K562 (cell line): ENCODE measurements around the gene SLC30A7. TPM values are rescaled to one million over a fixed set of nuclear protein-coding genes. Genes with fewer than 3 reads are reported as not detected.
A peak's percentile ranks its signal among the peaks of the same experiment; 100 is the strongest.

Experiments
- BCLAF1 ChIP-seq, 2 experiments: fragments of 450-650 bp in 1 of 2; IDR thresholded peaks; 2 replicates each; pipeline ENCODE4 v1.6.1; 2011 to 2017; ENCODE audit warnings: low read depth in 2 of 2, antibody characterized with exemption in 1 of 2, borderline replicate concordance in 1 of 2, low read length in 1 of 2, mild to moderate bottlenecking in 1 of 2, mixed read lengths in 1 of 2; ENCODE audit not compliant: control insufficient read depth in 1 of 2
- DPF2 ChIP-seq: fragments of 450-650 bp; IDR thresholded peaks from 2 replicates; pipeline ENCODE4 v1.6.1; 2016
- FOXA1 ChIP-seq: fragments of 450-650 bp; IDR thresholded peaks from 2 replicates; pipeline ENCODE4 v1.6.1; 2016; ENCODE audit warnings: mild to moderate bottlenecking, borderline replicate concordance
- GATAD2A ChIP-seq: fragments of 450-650 bp; IDR thresholded peaks from 2 replicates; pipeline ENCODE4 v1.6.1; 2017
- ILK ChIP-seq: fragments of 450-650 bp; IDR thresholded peaks from 2 replicates; pipeline ENCODE4 v1.6.1; 2016; ENCODE audit warnings: missing genetic modification characterization, low read depth, mild to moderate bottlenecking, missing compliant biosample characterization, moderate library complexity, borderline replicate concordance
- JUND ChIP-seq, 2 experiments: IDR thresholded peaks; 2 replicates in 1 of 2; 3 replicates in 1 of 2; pipeline ENCODE4 v1.6.1; 2011; ENCODE audit warnings: borderline replicate concordance in 2 of 2, low read depth in 2 of 2, low read length in 2 of 2, improper control_type of control experiment in 1 of 2, missing biosample characterization in 1 of 2, missing genetic modification characterization in 1 of 2, missing genetic modification reagents in 1 of 2
- LEF1 ChIP-seq: fragments of 450-650 bp; IDR thresholded peaks from 2 replicates; pipeline ENCODE4 v1.6.1; 2016; ENCODE audit warnings: mild to moderate bottlenecking
- MAFK ChIP-seq: IDR thresholded peaks from 2 replicates; pipeline ENCODE4 v1.6.1; 2011; ENCODE audit warnings: low read length, improper control_type of control experiment
- MLX ChIP-seq, 2 experiments: fragments of 450-650 bp in 1 of 2; sonication (generic) in 1 of 2; formaldehyde crosslinking; conservative IDR thresholded peaks; 2 replicates each; pipeline versions ENCODE4 v1.4.0 to v1.8.1; 2020 to 2022; ENCODE audit warnings: mild to moderate bottlenecking in 1 of 2, missing genetic modification reagents in 1 of 2
- MTF1 ChIP-seq: fragments of 250-450 bp; sonication (Bioruptor Pico); IDR thresholded peaks from 2 replicates; pipeline ENCODE4 v1.9.0; 2021; ENCODE audit warnings: moderate library complexity, mild to moderate bottlenecking, inconsistent platforms, borderline replicate concordance
- NR2C2 ChIP-seq, 2 experiments: fragments of 200-800 bp in 1 of 2; sonication (Bioruptor generic) in 1 of 2; sonication (generic) in 1 of 2; formaldehyde crosslinking in 1 of 2; IDR thresholded peaks; 2 replicates each; pipeline versions ENCODE4 v1.6.1 to v1.8.0; 2016 to 2022; ENCODE audit warnings: mild to moderate bottlenecking in 1 of 2, missing compliant biosample characterization in 1 of 2, missing genetic modification characterization in 1 of 2, missing genetic modification reagents in 1 of 2
- PHB2 ChIP-seq: fragments of 450-650 bp; IDR thresholded peaks from 2 replicates; pipeline ENCODE4 v1.6.1; 2017; ENCODE audit warnings: low read depth
- POLR2AphosphoS2 ChIP-seq: IDR thresholded peaks from 2 replicates; pipeline ENCODE4 v1.6.1; 2012; ENCODE audit warnings: low read length, improper control_type of control experiment
- RBM17 ChIP-seq: fragments of 200-400 bp; formaldehyde crosslinking; IDR thresholded peaks from 2 replicates; pipeline ENCODE4 v1.6.1; 2017; ENCODE audit warnings: low read depth, mild to moderate bottlenecking, low read length, borderline replicate concordance
- RFX1 ChIP-seq: fragments of 450-650 bp; IDR thresholded peaks from 2 replicates; pipeline ENCODE4 v1.6.1; 2016; ENCODE audit warnings: mild to moderate bottlenecking, moderate library complexity
- SMAD4 ChIP-seq: fragments of 250-450 bp; sonication (Bioruptor Pico); conservative IDR thresholded peaks from 2 replicates; pipeline ENCODE4 v1.8.0; 2021; ENCODE audit warnings: inconsistent platforms, mild to moderate bottlenecking, moderate library complexity
- TAL1 ChIP-seq: fragments of 450-650 bp; IDR thresholded peaks from 2 replicates; pipeline ENCODE4 v1.6.1; 2016; ENCODE audit warnings: mild to moderate bottlenecking
- TCF7L2 ChIP-seq: fragments of 150-350 bp; IDR thresholded peaks from 2 replicates; pipeline ENCODE4 v1.6.1; 2016; ENCODE audit warnings: low read depth, mild to moderate bottlenecking, low read length, moderate library complexity
- TEAD2 ChIP-seq: fragments of 450-650 bp; IDR thresholded peaks from 2 replicates; pipeline ENCODE4 v1.6.1; 2016; ENCODE audit warnings: missing genetic modification characterization, control low read depth, missing compliant biosample characterization
- ZC3H8 ChIP-seq: fragments of 450-650 bp; IDR thresholded peaks from 2 replicates; pipeline ENCODE4 v1.6.1; 2017
- ZFP1 ChIP-seq: fragments of 450-650 bp; formaldehyde crosslinking; IDR thresholded peaks from 2 replicates; pipeline ENCODE4 v1.4.0; 2020; ENCODE audit warnings: mild to moderate bottlenecking, mixed read lengths
- ZNF143 ChIP-seq: sonication (generic); formaldehyde crosslinking; IDR thresholded peaks from 2 replicates; pipeline ENCODE4 v1.9.0; 2022; ENCODE audit warnings: mild to moderate bottlenecking, missing genetic modification reagents
- ZNF274 ChIP-seq: IDR thresholded peaks from 2 replicates; pipeline ENCODE4 v1.6.1; 2011; ENCODE audit warnings: low read depth, mild to moderate bottlenecking, low read length, moderate library complexity, borderline replicate concordance
- ZNF431 ChIP-seq: sonication (generic); formaldehyde crosslinking; IDR thresholded peaks from 2 replicates; pipeline ENCODE4 v1.8.0; 2022; ENCODE audit warnings: mild to moderate bottlenecking, missing genetic modification reagents
- ZNF79 ChIP-seq: fragments of 250-450 bp; sonication (Bioruptor Pico); IDR thresholded peaks from 2 replicates; pipeline ENCODE4 v1.4.0; 2020; ENCODE audit warnings: low read depth, mild to moderate bottlenecking, moderate library complexity
- polyA plus RNA-seq, 8 experiments: library from polyadenylated mRNA; depleted of rRNA in 4 of 8; stranded (reverse) in 5 of 8; unstranded in 3 of 8; fragments of >200 nt; fragmentation: Nextera tagmentation in 2 of 8; fragmentation: Illumina TruSeq in 1 of 8; extraction: Ambion mirVana in 2 of 8; extraction: Trizol in 1 of 8; gene quantifications; 2 replicates each; pipeline versions ENCODE4 v1.2.1 to v1.2.3, GENCODE V29; 2011 to 2014; ENCODE audit warnings: inconsistent platforms in 1 of 8, missing spikeins in 1 of 8
- total RNA-seq, 7 experiments: library from RNA; depleted of rRNA in 6 of 7; stranded (reverse); fragments of >200 nt in 6 of 7; fragmentation: Illumina TruSeq in 2 of 7; extraction: Trizol in 2 of 7; gene quantifications; 2 replicates each; pipeline versions ENCODE4 v1.2.1 to v1.2.3, GENCODE V29; 2011 to 2021; ENCODE audit warnings: low replicate concordance in 1 of 7

Gene SLC30A7
- total and polyA plus RNA-seq, 9 of the 15 experiments (the other 6 are each of a cell fraction or from before 2014, with no cell fraction given), result 3.5 to 17.1 (median 7.2) TPM

GRCh38 chr1:101025657-101026429 lies 130.0 kb downstream of the SLC30A7 start, which contains the start of gene DPH5 (continued):
- TF ChIP-seq MLX (CRISPR knock-in tag; conservative IDR thresholded peaks at IDR 0.05) (no peak), ZNF274 (no peak), ZC3H8 (no peak), POLR2AphosphoS2 (peak; percentile 75; the same call in 1 of the 2 replicates), ILK (no peak), TAL1 (no peak), FOXA1 (no peak), BCLAF1 (IDR thresholded peaks at IDR 0.05; ENCODE audit: borderline replicate concordance in 1 of 2, control insufficient read depth in 1 of 2, low read depth in 2 of 2, low read length in 1 of 2) (no peak), ZNF79 (CRISPR knock-in tag) (no peak), RFX1 (no peak; the same call in 1 of the 2 replicates), ZNF431 (CRISPR knock-in tag) (no peak), TCF7L2 (no peak), GATAD2A (no peak), RBM17 (no peak), SMAD4 (CRISPR knock-in tag) (0 out of 2 replicates have a peak, but pooled peaks have one; percentile 25), MTF1 (CRISPR knock-in tag) (no peak), MAFK (no peak), ZNF143 (CRISPR knock-in tag) (no peak), NR2C2 (CRISPR knock-in tag; IDR thresholded peaks at IDR 0.05) (no peak), NR2C2 (tag; IDR thresholded peaks at IDR 0.05) (peak; percentile 68), PHB2 (no peak), TEAD2 (tag) (no peak), ZFP1 (no peak), DPF2 (0 out of 2 replicates have a peak, but pooled peaks have one; percentile 10), JUND (IDR thresholded peaks at IDR 0.05; ENCODE audit: borderline replicate concordance, low read depth, low read length) (peak; percentile 2; the same call in 1 of the 2 replicates), JUND (tag; IDR thresholded peaks at IDR 0.05; ENCODE audit: borderline replicate concordance, low read depth, low read length) (no peak; the same call in 2 of the 3 replicates), LEF1 (no peak)
